HK-2 (cell line): ENCODE data around the gene RBM47.
"Not testable (repeated sequence)": the region's sequence is repeated elsewhere in the genome, so short reads cannot be mapped to it uniquely, and the experiment has no call there.

Source experiments
- DNase-seq: peaks from one replicate; pipeline ENCODE4 v3.0.0-alpha.2; 2018; ENCODE audit not compliant: unreplicated experiment

Gene RBM47

GRCh38 chr4:40526741-40527140, 102.9 kb downstream of the RBM47 start:
- DNase-seq, result no peak

GRCh38 chr4:40525752-40526598, 103.7 kb downstream of the RBM47 start:
- DNase-seq, result no peak

GRCh38 chr4:40524366-40525041, 105.2 kb downstream of the RBM47 start:
- no peak for DNase-seq

GRCh38 chr4:40523581-40523980, 106.1 kb downstream of the RBM47 start:
- no peak for DNase-seq

- DNase-seq, result no peak
Measured at GRCh38 chr4:40521957-40522356, 107.7 kb downstream of the RBM47 start.

GRCh38 chr4:40520533-40520932, 109.1 kb downstream of the RBM47 start:
- DNase-seq, result no peak

GRCh38 chr4:40517081-40517480, 112.6 kb downstream of the RBM47 start:
- DNase-seq, result not testable (repeated sequence)

- DNase-seq, result no peak
Measured at GRCh38 chr4:40516651-40517050, 113.0 kb downstream of the RBM47 start.

GRCh38 chr4:40515398-40516293, 114.0 kb downstream of the RBM47 start:
- peak; percentile 59 for DNase-seq

- no peak for DNase-seq
Measured at GRCh38 chr4:40515037-40515397, 114.6 kb downstream of the RBM47 start.

- peak; percentile 51 for DNase-seq
Measured at GRCh38 chr4:40514497-40514951, 115.1 kb downstream of the RBM47 start.

- DNase-seq, result no peak
Measured at GRCh38 chr4:40511036-40511614, 118.5 kb downstream of the RBM47 start.

- no peak for DNase-seq
Measured at GRCh38 chr4:40507977-40508376, 121.7 kb downstream of the RBM47 start.

- DNase-seq, result no peak
Measured at GRCh38 chr4:40506492-40506891, 123.2 kb downstream of the RBM47 start.

GRCh38 chr4:40506066-40506465, 123.6 kb downstream of the RBM47 start:
- no peak for DNase-seq

- DNase-seq, result no peak
Measured at GRCh38 chr4:40502934-40503333, 126.7 kb downstream of the RBM47 start.

- no peak for DNase-seq
Measured at GRCh38 chr4:40502220-40502619, 127.4 kb downstream of the RBM47 start.

GRCh38 chr4:40500781-40501180, 128.9 kb downstream of the RBM47 start:
- DNase-seq, result no peak

GRCh38 chr4:40493160-40493559, 136.5 kb downstream of the RBM47 start:
- no peak for DNase-seq

GRCh38 chr4:40492691-40493090, 137.0 kb downstream of the RBM47 start:
- DNase-seq, result no peak

- no peak for DNase-seq
Measured at GRCh38 chr4:40490481-40490880, 139.2 kb downstream of the RBM47 start.

GRCh38 chr4:40489961-40490360, 139.7 kb downstream of the RBM47 start:
- no peak for DNase-seq
